COLO668 (cell line): ENCODE results near the gene COG2.
A peak's percentile ranks its signal among the peaks of the same experiment; 100 is the strongest.
"Not testable (repeated sequence)": the region's sequence is repeated elsewhere in the genome, so short reads cannot be mapped to it uniquely, and the experiment has no call there.

ENCODE experiments used
- DNase-seq: peaks from one replicate; lab custom pipeline; 2025; ENCODE audit not compliant: unreplicated experiment; lab: John Stamatoyannopoulos, UW

The COG2 gene

DNA sequence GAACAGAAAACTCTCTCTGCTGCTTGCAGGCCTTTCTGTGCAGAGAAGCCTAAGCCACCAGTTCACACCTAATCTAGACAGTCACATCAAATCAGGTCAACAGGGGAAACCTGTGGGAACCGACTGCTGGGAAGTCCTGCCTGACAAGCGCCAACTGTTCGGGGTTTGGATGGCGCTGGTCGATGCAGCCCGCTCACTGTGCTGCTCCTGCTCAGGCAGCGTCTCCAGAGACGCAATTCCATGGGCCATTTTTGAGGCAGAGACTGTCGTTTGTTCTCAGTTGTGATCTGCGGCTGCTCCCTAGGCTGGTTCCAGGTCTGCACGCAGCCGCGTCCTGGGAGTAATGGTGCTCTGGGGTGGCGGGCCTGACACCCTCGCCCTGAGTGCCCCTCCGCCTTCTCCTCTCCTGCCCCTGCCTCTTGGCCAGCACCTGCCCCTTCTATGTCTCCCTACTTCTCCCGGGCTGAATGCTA lies 70.2 kb downstream of the COG2 start:
- no peak for DNase-seq

DNA sequence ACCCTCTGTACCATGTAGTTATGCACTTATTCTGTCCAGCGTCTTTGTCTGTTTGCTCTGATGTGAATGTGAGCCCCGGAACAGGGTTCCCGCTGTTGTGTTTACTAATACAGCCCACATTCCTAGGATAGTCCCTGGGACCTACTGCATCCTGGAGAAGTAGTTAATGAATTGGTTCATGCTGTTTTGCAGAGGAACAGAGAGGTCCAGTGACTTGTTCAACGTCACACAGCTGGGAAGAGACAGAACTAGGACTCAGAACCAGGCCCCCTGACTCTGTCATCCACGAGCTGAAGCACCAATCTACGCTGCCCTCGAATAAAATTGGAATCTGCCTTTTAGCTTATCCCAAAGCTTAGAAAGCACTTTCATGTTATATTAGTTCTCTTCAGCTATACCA lies 70.9 kb downstream of the COG2 start:
- DNase-seq = no peak

DNA sequence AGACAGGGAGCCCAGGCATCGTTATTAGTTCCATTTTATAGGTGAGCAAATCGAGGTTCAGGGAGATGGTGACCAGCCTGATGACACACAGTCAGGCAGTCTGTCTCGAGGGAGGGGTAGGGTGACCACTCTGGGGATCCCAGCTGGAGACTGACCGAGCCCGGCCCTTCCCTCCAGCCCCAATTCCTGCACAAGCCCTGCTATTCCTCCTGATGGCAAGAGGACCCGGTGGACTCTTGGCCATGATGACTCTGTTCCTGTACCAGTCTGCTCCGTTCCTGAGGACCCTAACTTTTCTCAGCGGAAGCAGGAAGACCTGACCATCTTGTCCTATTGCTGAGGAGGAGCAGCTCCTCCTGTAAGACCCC lies 71.2 kb downstream of the COG2 start:
- no peak for DNase-seq

- DNase-seq = peak; percentile 54
These were observed 71.9 kb downstream of the COG2 start, which contains the start of gene AGT for GRCh38 chr1:230713915-230714764. AGT (minus strand) TSS chr1:230714122; CDS start chr1:230710823, 3,299 bp downstream.

GRCh38 chr1:230715510-230715909 lies 73.2 kb downstream of the COG2 start:
- no peak for DNase-seq

GRCh38 chr1:230716453-230716852 lies 74.2 kb downstream of the COG2 start:
- not testable (repeated sequence) for DNase-seq

GRCh38 chr1:230717251-230717650 lies 75.0 kb downstream of the COG2 start:
- no peak for DNase-seq

DNA sequence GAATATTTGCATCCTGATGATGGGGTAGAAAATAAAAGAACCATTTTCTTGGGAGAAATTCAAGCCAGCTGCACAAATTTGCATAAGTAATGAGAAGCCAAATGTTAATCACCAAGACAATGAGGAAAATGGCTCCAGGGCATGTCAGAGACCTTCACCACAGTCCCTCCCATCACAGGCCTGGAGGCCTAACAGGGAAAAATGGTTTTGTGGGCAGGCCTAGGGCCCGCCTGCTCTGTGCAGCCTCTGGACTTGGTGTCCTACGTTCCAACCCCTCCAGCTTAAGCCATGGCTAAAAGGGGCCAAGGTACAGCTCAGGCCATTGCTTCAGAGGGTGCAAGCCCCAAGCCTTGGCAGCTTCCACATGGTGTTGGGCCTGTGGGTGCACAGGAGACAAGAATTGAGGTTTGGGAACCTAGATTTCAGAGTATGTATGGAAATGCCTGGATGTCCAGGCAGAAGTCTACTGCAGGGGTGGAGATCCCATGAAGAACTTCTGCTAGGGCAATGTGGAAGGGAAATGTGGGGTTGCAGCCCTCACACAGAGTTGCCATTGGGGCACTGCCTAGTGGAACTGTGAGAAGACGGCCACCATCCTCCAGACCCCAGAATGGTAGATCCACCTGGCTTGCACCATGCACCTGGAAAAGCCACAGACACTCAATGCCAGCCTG lies 79.7 kb downstream of the COG2 start:
- DNase-seq = not testable (repeated sequence)

GRCh38 chr1:230725256-230726012 lies 83.2 kb downstream of the COG2 start:
- DNase-seq = no peak

GRCh38 chr1:230728710-230729392 lies 86.6 kb downstream of the COG2 start:
- peak; percentile 51 for DNase-seq

- peak; percentile 33 for DNase-seq
These were observed 88.7 kb downstream of the COG2 start for GRCh38 chr1:230730977-230731376.

DNA sequence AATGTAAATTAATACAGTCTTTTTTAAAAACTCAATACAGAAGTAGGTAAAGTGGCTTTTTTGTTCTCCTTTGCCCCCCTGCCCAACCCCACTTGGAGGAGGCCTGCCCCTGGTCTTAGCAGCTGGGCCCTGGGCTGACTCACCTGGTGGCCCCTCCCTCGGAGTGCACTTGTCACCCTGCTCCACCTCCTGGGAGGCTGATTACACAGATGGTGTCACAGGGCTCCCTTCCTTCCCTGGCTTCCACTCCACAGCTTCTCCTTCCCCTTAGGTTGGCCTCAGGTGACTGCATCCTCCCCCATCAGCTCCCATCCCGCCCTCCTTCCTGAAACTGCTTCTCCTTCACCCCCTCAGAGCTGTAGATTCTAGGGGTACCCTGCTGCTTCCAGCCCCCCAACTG lies 93.2 kb downstream of the COG2 start:
- DNase-seq = peak; percentile 82

GRCh38 chr1:230737622-230738262 lies 95.5 kb downstream of the COG2 start:
- DNase-seq = no peak

DNA sequence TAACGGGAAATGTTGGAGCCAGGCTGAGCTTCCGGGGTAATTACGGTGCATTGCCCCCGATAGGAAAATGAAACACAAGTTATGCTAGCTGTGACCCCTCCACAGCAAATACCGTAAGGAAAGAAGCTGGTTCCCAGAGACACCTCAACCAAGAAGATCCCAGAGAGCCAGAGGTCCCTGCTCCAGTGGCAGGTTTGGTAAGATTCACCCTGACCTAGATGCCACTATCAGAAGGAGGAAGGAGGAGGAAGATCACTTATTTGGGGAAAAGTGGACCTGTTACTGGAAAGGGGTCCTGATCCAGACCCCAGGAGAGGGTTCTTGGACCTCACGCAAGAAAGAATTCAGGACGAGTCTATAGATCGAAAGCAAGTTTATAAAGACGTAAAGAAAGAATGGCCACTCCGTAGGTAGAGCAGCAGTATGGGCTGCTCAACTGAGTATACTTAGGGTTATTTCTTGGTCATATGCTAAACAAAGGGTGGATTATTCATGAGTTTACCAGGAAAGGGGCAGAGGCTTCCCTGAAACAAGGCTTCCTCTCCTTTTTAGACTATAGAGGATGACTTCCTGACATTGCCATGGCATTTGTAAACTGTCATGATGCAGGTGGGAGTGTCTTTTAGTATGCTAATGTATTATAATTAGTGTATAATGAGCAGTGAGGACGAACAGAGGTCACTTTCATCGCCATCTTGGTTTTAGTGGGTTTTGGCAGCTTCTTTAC lies 97.4 kb downstream of the COG2 start:
- no peak for DNase-seq
